SK-N-SH treated with all-trans-retinoic acid at 6 μM for 48 hours (cell line): ENCODE results near the gene CORO7.

Source experiments
- ATAC-seq: fragments of 200-7000 bp; cut with Tn5 transposase; 3 replicates; pipeline ENCODE4 v1.9.1; 2020; ENCODE audit warnings: mild to moderate bottlenecking, moderate library complexity
- BACH2 ChIP-seq: fragments of 250-450 bp; sonication (Bioruptor Pico); IDR thresholded peaks from 2 replicates; pipeline ENCODE4 v1.9.0; 2021; ENCODE audit warnings: mild to moderate bottlenecking, borderline replicate concordance
- CREB5 ChIP-seq: fragments of 250-450 bp; sonication (Bioruptor Pico); IDR thresholded peaks from 2 replicates; pipeline ENCODE4 v1.5.1; 2020; ENCODE audit warnings: low read depth, mild to moderate bottlenecking, moderate library complexity
- CSDC2 ChIP-seq: fragments of 250-450 bp; sonication (Bioruptor Pico); IDR thresholded peaks from 2 replicates; pipeline ENCODE4 v1.5.0; 2020; ENCODE audit warnings: mild to moderate bottlenecking, moderate library complexity
- CSRNP3 ChIP-seq: fragments of 250-450 bp; sonication (Bioruptor Pico); IDR thresholded peaks from 2 replicates; pipeline ENCODE4 v1.5.1; 2021; ENCODE audit warnings: mild to moderate bottlenecking, moderate library complexity
- ESRRG ChIP-seq: fragments of 250-450 bp; sonication (Bioruptor Pico); IDR thresholded peaks from 2 replicates; pipeline ENCODE4 v1.6.1; 2021; ENCODE audit warnings: mild to moderate bottlenecking
- GLIS3 ChIP-seq: fragments of 250-450 bp; sonication (Bioruptor Pico); IDR thresholded peaks from 2 replicates; pipeline ENCODE4 v1.5.0; 2020; ENCODE audit warnings: mild to moderate bottlenecking, moderate library complexity
- ISL1 ChIP-seq: fragments of 250-450 bp; sonication (Bioruptor Pico); IDR thresholded peaks from 2 replicates; pipeline ENCODE4 v2.1.2; 2022; ENCODE audit warnings: mild to moderate bottlenecking, moderate library complexity
- OSR1 ChIP-seq: fragments of 250-450 bp; sonication (Bioruptor Pico); IDR thresholded peaks from 2 replicates; pipeline ENCODE4 v1.8.0; 2022; ENCODE audit warnings: moderate library complexity, mild to moderate bottlenecking, inconsistent platforms
- PATZ1 ChIP-seq: fragments of 250-450 bp; sonication (Bioruptor Pico); IDR thresholded peaks from 2 replicates; pipeline ENCODE4 v1.8.0; 2020; ENCODE audit warnings: mild to moderate bottlenecking, moderate library complexity, borderline replicate concordance
- PPARA ChIP-seq: fragments of 250-450 bp; sonication (Bioruptor Pico); IDR thresholded peaks from 2 replicates; pipeline ENCODE4 v1.5.0; 2020; ENCODE audit warnings: mild to moderate bottlenecking, borderline replicate concordance
- RARB ChIP-seq: fragments of 250-450 bp; sonication (Bioruptor Pico); IDR thresholded peaks from 2 replicates; pipeline ENCODE4 v1.8.0; 2021; ENCODE audit warnings: mild to moderate bottlenecking, moderate library complexity
- SNAI2 ChIP-seq: fragments of 250-450 bp; sonication (Bioruptor Pico); IDR thresholded peaks from 2 replicates; pipeline ENCODE4 v1.5.0; 2020; ENCODE audit warnings: mild to moderate bottlenecking, moderate library complexity
- TCF4 ChIP-seq: fragments of 250-450 bp; sonication (Bioruptor Pico); IDR thresholded peaks from 2 replicates; pipeline ENCODE4 v1.8.0; 2021; ENCODE audit warnings: mild to moderate bottlenecking, moderate library complexity, borderline replicate concordance
- TSHZ2 ChIP-seq: fragments of 250-450 bp; sonication (Bioruptor Pico); IDR thresholded peaks from 2 replicates; pipeline ENCODE4 v1.5.0; 2020; ENCODE audit warnings: mild to moderate bottlenecking, moderate library complexity
- ZC3H10 ChIP-seq: fragments of 250-450 bp; sonication (Bioruptor Pico); IDR thresholded peaks from 2 replicates; pipeline ENCODE4 v1.5.1; 2021; ENCODE audit warnings: mild to moderate bottlenecking, moderate library complexity
- ZFP3 ChIP-seq: fragments of 250-450 bp; sonication (Bioruptor Pico); IDR thresholded peaks from 2 replicates; pipeline ENCODE4 v1.5.0; 2020; ENCODE audit warnings: mild to moderate bottlenecking, moderate library complexity
- ZFP30 ChIP-seq: fragments of 450-650 bp; formaldehyde crosslinking; IDR thresholded peaks from 2 replicates; pipeline ENCODE4 v1.5.0; 2022; ENCODE audit warnings: mild to moderate bottlenecking, moderate library complexity
- ZNF565 ChIP-seq: fragments of 450-650 bp; formaldehyde crosslinking; conservative IDR thresholded peaks from 2 replicates; pipeline ENCODE4 v1.5.0; 2020; ENCODE audit warnings: low read depth, mild to moderate bottlenecking, moderate library complexity
- ZNF70 ChIP-seq: fragments of 450-650 bp; formaldehyde crosslinking; IDR thresholded peaks from 2 replicates; pipeline ENCODE4 v1.5.0; 2020; ENCODE audit warnings: mild to moderate bottlenecking, moderate library complexity
- ZNF8 ChIP-seq: fragments of 450-650 bp; formaldehyde crosslinking; IDR thresholded peaks from 2 replicates; pipeline ENCODE4 v1.5.0; 2020; ENCODE audit warnings: mild to moderate bottlenecking, moderate library complexity

The CORO7 gene

GRCh38 chr16:4340443-4340842, 76.0 kb downstream of the CORO7 start:
- ATAC-seq = no peak
- TF ChIP-seq CREB5 (CRISPR knock-in tag) (no peak), ZNF565 (CRISPR knock-in tag) (no peak), SNAI2 (no peak), ZFP30 (no peak), ESRRG (no peak), BACH2 (CRISPR knock-in tag) (no peak), TCF4 (CRISPR knock-in tag) (no peak), ZNF8 (no peak), PPARA (CRISPR knock-in tag) (no peak), ZFP3 (CRISPR knock-in tag) (no peak), ZNF70 (no peak), CSRNP3 (CRISPR knock-in tag) (no peak), GLIS3 (CRISPR knock-in tag) (no peak), ISL1 (CRISPR knock-in tag) (no peak)

DNA sequence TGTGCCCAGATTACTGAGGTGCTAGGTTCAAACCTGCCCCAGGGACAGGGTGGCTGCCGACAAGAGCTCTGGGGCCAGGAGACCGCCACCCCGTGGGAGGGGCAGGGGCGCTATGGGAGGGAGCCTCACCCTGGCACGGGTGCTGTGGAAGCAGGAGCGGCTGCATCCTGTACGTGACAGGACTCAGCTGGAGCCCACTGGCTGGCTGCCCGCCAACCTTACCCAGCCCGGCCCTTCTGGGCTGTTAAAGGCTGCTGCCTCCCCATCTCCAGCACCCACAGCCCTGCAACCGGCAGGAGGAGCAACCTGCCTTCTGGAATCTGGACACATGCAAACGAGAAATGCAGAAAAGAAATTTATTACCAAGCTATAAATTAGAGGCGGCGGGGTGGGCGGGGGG, 76.5 kb downstream of the CORO7 start:
- peak; percentile 20 for ATAC-seq
- no peak for TF ChIP-seq CSDC2

DNA sequence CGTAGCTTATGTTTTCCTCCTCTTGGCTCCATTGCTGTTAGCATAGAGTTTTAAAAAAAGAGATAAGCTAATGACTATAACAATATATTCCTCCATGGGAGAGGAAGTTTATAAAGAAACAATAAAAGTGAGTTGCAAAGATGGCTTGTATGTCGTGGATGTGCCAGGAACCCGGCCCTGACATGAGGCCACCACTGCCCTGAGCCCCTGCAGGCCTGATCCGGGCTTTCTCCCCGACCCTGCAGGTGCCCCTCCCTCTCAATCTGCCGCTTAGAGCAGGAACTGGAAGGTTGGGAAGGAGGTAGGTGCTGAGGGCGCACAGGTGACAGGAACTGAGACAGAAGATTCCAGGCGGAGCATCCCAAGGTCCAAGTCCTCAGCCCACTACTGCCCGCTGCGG, 76.9 kb downstream of the CORO7 start:
- ATAC-seq = no peak
- TF ChIP-seq ZNF8 (no peak), TSHZ2 (no peak), BACH2 (CRISPR knock-in tag) (no peak), PATZ1 (no peak), SNAI2 (no peak), OSR1 (CRISPR knock-in tag) (no peak), TCF4 (CRISPR knock-in tag) (no peak), PPARA (CRISPR knock-in tag) (no peak), ESRRG (no peak)
- TF ChIP-seq, all 23 proteins: peak for 0

GRCh38 chr16:4338712-4339299, 77.6 kb downstream of the CORO7 start:
- TF ChIP-seq RARB (CRISPR knock-in tag) = no peak
- no peak for TF ChIP-seq TSHZ2
- TF ChIP-seq ESRRG = no peak
- no peak for TF ChIP-seq ZNF8
- no peak for TF ChIP-seq ZC3H10 (CRISPR knock-in tag)
- no peak for TF ChIP-seq CREB5 (CRISPR knock-in tag)
- no peak for TF ChIP-seq ZNF565 (CRISPR knock-in tag)
- TF ChIP-seq GLIS3 (CRISPR knock-in tag) = no peak
- peak; percentile 3; the same call in 1 of the 3 replicates for ATAC-seq
